Activated CD4-positive, alpha-beta T cell treated with anti-CD3 and anti-CD28 coated beads, Interleukin-2, Interleukin-4, amounts not matched to agents 100 ng/mL and 50 ng/mL, durations not matched to agents 16 hours and 8 hours (primary cell): ENCODE results near the gene RAB3D.
"Not testable (repeated sequence)": the region's sequence is repeated elsewhere in the genome, so short reads cannot be mapped to it uniquely, and the experiment has no call there.

Experiments
- DNase-seq: peaks from one replicate; pipeline ENCODE4 v3.0.0-alpha.2; 2020; ENCODE audit warnings: low spot score

Gene RAB3D

DNA sequence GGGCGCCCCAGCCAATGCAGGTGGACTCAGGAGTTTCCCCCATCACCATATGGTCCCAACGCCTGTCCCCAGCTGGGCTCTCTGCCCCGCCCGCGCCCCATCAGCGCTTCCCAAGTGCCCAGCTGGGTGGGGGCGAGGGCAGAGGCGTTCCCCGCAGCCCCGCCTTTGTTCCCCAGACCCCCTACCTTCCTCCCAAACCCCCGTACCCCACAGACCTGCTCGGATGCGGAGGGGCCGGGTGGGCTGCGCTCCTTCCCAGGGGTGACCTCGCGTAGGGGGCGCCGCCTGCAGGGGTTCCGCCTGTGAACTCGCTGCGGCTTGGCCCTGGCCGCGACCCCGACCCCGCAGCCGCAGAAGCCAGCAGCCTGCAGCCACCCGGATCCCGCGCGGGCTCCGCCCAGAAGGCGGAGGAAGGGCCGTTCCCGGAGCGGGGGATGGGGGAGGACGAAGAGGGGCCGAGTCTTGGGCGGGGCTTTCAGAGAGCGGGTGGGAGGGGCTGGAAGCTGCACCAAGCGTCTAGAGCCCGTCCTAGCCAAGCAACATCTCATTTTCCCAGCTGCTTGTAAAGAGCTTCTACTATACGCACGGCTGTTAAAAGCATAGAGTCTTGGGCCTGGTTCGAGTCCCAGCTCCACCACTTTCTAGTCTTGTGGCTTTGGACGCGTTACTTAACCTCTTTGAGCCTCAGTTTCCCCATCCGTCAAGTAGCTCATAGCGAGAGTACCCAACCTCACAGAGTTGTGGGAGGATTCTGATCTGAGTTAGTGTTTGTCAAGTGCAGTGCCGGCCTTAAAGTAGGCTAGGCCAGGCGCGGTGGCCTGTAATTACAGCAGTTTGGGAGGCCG is at the start of gene RAB3D:
Gene RAB3D, minus strand, starts transcription at position 404 of the 845 bp plus-strand sequence. CDS start 2,258 bp downstream, outside the sequence.
- peak; percentile 83 for DNase-seq

DNA sequence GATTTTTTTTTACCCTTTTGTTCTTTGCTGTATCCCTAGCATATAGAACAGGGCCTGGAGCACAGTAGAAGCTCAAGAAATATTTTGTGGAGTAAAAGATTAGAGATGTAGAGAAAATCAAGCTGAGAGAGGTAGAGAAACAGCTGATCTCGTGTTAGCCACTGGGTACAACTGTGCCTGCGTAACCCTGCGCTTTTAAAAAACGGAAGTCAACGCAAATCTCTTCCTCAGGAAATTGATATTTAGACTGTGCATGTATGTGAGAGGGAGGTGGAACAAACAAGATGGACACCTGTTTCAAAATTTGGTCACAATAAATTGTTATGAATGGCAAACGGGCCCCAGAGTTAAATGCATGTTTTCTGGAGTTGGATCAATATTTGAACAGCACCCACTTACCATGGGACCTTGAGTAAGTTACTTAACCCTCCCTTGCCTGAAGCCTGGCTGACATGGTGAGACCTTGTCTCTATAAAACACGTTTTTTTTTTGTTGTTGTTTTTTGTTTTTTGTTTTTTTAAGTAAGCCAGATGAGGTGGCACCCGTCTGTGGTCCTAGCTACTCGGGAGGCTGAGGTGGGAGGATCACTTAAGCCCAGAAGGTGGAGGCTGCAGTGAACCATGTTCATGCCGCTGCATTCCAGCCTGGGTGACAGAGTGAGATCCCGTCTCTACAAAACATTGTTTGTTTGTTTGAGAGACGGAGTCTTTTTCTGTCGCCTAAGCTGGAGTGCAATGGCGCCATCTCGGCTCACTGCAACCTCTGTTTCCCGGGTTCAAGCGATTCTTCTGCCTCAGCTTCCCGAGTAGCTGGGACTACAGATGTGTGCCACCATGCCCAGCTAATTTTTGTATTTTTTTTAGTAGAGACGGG is 47.9 kb upstream of the RAB3D start:
- no peak for DNase-seq

DNA sequence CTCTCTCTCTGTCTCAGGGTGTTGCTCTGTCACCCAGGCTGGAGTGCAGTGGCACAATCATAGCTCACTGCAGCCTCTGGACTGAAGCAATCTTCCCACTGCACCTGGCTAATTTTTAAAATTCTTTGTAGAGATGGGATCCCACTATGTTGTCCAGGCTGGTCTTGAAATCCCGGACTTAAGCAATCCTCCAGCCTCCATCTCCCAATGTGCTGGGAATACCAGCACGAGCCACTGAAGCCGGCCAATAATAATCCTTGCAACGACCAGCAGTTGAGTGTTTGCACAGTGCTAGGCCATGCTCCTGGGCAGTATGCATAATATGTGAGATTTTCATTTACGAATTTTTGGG is 45.3 kb upstream of the RAB3D start:
- DNase-seq = no peak

GRCh38 chr19:11383706-11384048 is 44.2 kb upstream of the RAB3D start:
- no peak for DNase-seq

GRCh38 chr19:11382898-11383705 is 43.6 kb upstream of the RAB3D start:
- DNase-seq = peak; percentile 60

DNA sequence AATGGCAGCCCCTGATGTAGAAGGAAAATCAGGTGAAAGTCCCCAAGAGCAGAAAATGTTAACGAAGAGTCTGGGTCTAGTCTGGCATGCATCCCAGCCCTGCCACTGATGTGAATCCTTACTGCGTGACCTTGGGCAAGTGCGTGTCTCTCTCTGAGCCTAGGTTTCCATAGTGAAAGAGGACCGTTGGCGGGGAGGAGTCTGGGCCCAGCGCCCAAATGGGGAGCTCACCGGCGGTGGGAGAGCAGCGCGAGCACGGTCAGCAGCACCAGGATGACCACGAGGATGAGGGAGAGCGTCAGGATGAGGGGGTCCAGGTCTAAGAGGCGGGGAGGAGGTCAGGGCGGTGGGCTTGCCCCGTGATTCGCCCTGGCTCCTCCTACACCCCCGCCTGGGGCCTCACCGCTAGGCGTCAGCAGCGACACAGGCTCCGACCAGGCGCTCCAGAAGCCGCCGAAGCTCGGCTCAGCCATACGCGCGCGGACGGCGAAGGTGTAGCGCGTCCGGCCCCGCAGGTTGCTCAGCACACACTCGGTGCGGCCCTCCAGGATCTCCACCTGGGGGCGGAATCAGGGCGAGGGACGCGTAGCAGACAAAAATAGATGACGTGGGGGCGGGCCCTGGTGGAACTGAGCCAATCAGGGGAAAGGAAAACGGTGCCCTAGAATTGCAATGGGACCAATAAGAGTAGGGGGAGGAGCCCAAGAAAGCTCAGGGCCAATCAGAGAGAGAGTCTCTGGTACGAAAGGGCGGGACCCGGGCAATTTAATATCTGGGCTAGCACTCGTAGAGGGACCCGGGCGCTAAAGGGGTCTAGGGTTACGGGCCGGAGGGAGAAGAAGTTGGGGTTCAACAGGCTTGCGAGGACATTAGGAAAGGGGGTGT is 41.4 kb upstream of the RAB3D start:
- peak; percentile 98 for DNase-seq

DNA sequence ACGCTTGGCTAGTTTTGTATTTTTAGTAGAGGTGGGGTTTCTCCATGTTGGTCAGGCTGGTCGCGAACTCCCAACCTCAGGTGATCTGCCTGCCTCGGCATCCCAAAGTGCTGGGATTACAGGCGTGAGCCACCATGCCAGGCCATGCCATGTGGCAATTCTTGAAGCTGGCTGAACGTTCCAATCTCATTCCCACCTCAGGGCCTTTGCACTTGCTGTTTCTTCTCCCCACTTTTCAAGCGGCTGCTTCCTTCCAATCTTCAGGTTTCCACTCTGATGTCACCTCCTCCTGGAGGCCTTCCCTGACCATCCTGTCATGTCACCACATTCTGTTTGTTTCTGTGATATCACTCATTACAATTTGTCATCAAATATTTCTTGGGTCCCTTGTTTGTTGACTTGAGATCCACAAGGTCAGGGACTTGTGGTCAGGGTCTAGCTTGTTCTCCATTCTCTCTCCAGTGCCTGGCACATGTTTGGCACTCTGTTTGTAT is 40.4 kb upstream of the RAB3D start:
- DNase-seq = no peak

GRCh38 chr19:11379269-11379845 is 39.9 kb upstream of the RAB3D start:
- not testable (repeated sequence) for DNase-seq

GRCh38 chr19:11378319-11379189 is 39.1 kb upstream of the RAB3D start:
- DNase-seq = no peak

- no peak for DNase-seq
Observed at GRCh38 chr19:11377756-11378155, 38.3 kb upstream of the RAB3D start.

GRCh38 chr19:11377237-11377636 is 37.8 kb upstream of the RAB3D start:
- DNase-seq = peak; percentile 64

DNA sequence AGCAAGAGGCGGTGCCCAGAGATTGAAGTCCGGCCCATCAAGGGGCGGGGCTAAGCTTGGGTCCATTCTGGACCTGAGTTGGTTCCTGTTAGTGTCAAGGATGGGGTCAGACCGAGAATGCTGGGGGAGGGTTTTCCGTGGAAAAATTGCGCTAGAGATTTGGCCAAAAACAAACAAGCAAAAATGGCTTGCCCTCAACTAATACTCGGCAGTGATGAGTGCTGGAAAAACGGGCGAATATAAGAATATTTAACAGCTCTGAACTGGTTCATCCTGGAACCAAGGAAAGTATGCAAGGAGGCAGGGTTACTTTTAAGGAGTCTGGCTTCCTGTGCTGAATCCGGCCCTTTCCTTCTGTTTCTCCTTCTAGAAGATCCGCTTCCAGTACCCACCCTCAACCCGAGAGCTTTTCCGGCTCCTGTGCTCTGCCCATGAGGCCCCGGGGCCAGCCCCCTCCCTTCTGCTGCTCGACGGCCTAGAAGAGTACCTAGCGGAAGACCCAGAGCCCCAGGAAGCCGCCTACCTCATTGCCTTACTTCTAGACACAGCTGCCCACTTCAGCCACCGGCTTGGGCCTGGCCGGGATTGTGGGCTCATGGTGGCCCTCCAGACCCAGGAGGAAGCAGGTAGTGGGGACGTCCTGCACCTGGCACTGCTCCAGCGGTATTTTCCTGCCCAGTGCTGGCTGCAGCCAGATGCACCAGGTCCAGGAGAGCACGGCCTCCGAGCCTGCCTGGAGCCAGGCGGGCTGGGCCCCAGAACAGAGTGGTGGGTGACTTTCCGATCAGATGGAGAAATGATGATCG is 35.9 kb upstream of the RAB3D start:
- peak; percentile 81 for DNase-seq

DNA sequence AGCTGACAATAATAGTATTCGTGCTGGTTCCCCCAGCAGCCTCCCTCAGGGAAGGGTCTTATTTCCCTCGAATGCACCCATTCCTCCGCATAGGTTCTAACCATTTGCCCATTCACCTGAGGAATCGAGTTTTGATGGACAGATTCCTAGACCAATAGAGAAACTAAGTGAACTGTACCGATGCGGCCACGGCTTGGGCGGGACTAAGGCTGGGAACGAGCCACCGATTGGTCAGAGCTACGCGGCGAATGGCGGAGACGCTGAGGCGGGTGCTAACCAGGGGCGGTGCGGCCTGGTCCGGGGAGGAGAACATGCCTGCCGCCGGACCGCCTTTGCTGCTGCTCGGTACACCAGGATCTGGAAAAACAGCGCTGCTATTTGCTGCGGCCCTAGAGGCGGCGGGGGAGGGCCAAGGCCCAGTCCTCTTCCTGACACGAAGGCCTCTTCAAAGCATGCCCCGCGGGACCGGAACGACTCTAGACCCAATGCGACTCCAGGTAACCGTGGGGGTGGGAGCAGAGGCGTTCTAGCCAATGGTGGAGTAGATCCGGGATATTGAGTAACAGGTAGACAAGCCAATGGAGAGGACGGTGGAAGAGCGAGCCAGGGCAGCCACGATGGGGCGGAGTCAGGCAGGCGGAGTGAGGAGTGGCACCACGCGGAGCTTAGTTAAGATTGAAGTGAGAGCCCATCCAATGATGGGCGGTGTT is 35.1 kb upstream of the RAB3D start, which contains the start of gene SWSAP1:
Gene SWSAP1, plus strand, starts transcription at position 234 of the 710 bp plus-strand sequence. Its CDS starts 15 bp downstream, at position 249.
- peak; percentile 99 for DNase-seq

- no peak for DNase-seq
Observed at GRCh38 chr19:11373885-11374432, 34.5 kb upstream of the RAB3D start.

- no peak for DNase-seq
Observed at GRCh38 chr19:11373166-11373884, 33.9 kb upstream of the RAB3D start.

GRCh38 chr19:11370744-11371143 is 31.3 kb upstream of the RAB3D start:
- no peak for DNase-seq

- DNase-seq = no peak
Observed at GRCh38 chr19:11367528-11367927, 28.1 kb upstream of the RAB3D start.
